Measurements from ENCODE around the gene OPCML. TPM values are rescaled to one million over a fixed set of nuclear protein-coding genes. Genes with fewer than 3 reads are reported as not detected.

Gene OPCML
- total and polyA plus RNA-seq, 2 experiments from 2014 or later = 1.2 to 4.4 TPM

DNA sequence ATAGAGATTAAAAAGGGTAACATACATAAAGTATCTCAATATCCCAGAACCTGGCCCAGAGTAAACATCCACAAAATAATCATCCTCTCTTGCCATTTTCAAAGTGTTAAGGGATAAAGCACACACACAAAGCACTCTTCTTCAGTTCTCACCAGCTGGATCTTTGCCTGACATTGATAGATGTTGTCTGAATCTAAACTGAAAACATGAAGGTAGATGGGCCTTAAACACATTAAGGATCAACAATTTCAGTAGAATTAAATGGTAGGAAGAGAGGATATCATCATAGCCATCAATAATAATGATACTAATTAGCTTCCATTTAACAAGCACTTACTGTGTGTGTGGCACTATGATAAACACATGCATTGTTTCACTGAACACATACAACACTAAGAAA is 261.1 kb downstream of the OPCML start:
- no peak for ATAC-seq
- TF ChIP-seq POLR2AphosphoS5 (IDR thresholded peaks at IDR 0.05; ENCODE audit: low read depth) (no peak), EZH2 (IDR thresholded peaks at IDR 0.05; ENCODE audit: low read depth, unreplicated experiment) (no peak), ZNF114 (CRISPR knock-in tag; IDR thresholded peaks at IDR 0.05) (no peak), STAT1 (IDR thresholded peaks at IDR 0.05; ENCODE audit: unreplicated experiment) (no peak), NANOG (IDR thresholded peaks at IDR 0.05; ENCODE audit: borderline replicate concordance) (no peak), ZNF462 (CRISPR knock-in tag; IDR thresholded peaks at IDR 0.05) (no peak), JUNB (IDR thresholded peaks at IDR 0.05; ENCODE audit: unreplicated experiment) (no peak), EZH2phosphoT487 (IDR thresholded peaks at IDR 0.05; ENCODE audit: unreplicated experiment) (no peak), CREB1 (CRISPR knock-in tag; IDR thresholded peaks at IDR 0.05; ENCODE audit: low read depth) (no peak), ZNF331 (CRISPR knock-in tag; IDR thresholded peaks at IDR 0.05; ENCODE audit: low read depth) (no peak), REST (IDR thresholded peaks at IDR 0.05; ENCODE audit: unreplicated experiment) (no peak)
- TF ChIP-seq, protein P1, sequence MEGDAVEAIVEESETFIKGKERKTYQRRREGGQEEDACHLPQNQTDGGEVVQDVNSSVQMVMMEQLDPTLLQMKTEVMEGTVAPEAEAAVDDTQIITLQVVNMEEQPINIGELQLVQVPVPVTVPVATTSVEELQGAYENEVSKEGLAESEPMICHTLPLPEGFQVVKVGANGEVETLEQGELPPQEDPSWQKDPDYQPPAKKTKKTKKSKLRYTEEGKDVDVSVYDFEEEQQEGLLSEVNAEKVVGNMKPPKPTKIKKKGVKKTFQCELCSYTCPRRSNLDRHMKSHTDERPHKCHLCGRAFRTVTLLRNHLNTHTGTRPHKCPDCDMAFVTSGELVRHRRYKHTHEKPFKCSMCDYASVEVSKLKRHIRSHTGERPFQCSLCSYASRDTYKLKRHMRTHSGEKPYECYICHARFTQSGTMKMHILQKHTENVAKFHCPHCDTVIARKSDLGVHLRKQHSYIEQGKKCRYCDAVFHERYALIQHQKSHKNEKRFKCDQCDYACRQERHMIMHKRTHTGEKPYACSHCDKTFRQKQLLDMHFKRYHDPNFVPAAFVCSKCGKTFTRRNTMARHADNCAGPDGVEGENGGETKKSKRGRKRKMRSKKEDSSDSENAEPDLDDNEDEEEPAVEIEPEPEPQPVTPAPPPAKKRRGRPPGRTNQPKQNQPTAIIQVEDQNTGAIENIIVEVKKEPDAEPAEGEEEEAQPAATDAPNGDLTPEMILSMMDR (conservative IDR thresholded peaks at IDR 0.05; ENCODE audit: low read depth in 2 of 2) = no peak
- TF ChIP-seq, protein P2, sequence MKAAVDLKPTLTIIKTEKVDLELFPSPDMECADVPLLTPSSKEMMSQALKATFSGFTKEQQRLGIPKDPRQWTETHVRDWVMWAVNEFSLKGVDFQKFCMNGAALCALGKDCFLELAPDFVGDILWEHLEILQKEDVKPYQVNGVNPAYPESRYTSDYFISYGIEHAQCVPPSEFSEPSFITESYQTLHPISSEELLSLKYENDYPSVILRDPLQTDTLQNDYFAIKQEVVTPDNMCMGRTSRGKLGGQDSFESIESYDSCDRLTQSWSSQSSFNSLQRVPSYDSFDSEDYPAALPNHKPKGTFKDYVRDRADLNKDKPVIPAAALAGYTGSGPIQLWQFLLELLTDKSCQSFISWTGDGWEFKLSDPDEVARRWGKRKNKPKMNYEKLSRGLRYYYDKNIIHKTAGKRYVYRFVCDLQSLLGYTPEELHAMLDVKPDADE (IDR thresholded peaks at IDR 0.05) = no peak
- peaks cover 17% of the 10 kb centered on the region; the same call in 2 of the 3 replicates for H3K36me3 Mint-ChIP-seq (ENCODE audit: low read depth)

More for the DNA sequence above, 261.1 kb downstream of the OPCML start:
- Histone ChIP-seq H3F3A (replicated peaks; ENCODE audit: low read depth) (no peaks in the 10 kb centered on the region), H3K27ac (ENCODE audit: low read depth) (no peak overlapping the region), H2AFZ (no peak overlapping the region), H3K27me3 (ENCODE audit: insufficient read depth) (no peaks in the 10 kb centered on the region), H4K20me1 (replicated peaks; ENCODE audit: insufficient read depth) (no peaks in the 10 kb centered on the region), H3K79me2 (replicated peaks; ENCODE audit: insufficient read depth) (no peaks in the 10 kb centered on the region), H3K36me3 (ENCODE audit: insufficient read depth) (no peaks in the 10 kb centered on the region), H3K4me1 (ENCODE audit: insufficient read depth) (no peaks in the 10 kb centered on the region), H3K4me3 (no peak overlapping the region), H3K4me2 (no peak overlapping the region), H3K9me2 (ENCODE audit: insufficient read depth) (peaks cover 8% of the 10 kb centered on the region)
- Mint-ChIP-seq H3K27ac (no peak overlapping the region), H3K4me3 (no peak overlapping the region), H3K9me3 (peaks cover 4% of the 10 kb centered on the region; the same call in 1 of the 3 replicates), H3K27me3 (ENCODE audit: insufficient read depth, low read depth, poor library complexity) (no peaks in the 10 kb centered on the region), H3K4me1 (peaks cover 5% of the 10 kb centered on the region; the same call in 2 of the 3 replicates)
- DNase-seq (ENCODE audit: low spot score) = no peak

All from GM23338 (cell line).